ENCODE measurements around the gene KDM4C. TPM values are rescaled to one million over a fixed set of nuclear protein-coding genes. Genes with fewer than 3 reads are reported as not detected.

The KDM4C gene
- polyA plus RNA-seq, 1 experiment: 12.1 TPM

GRCh38 chr9:7088611-7089010 lies 330.8 kb downstream of the KDM4C start:
- H3K27me3 ChIP-seq (ENCODE audit: control insufficient read depth, insufficient read depth, low read length): no peaks in the 10 kb centered on the region
- H3K9me3 ChIP-seq (ENCODE audit: control insufficient read depth, insufficient read depth, low read length): no peaks in the 10 kb centered on the region
- ChIA-PET POLR2A (no interaction called here), CTCF (interaction anchor here (0.6 to 1.6 kb wide), 2 partner anchors 36 to 145 kb away, joined by 4 to 9 read pairs; no protein-coding TSS in a partner anchor)
- no peak overlapping the region for H3K27ac ChIP-seq (ENCODE audit: low read depth, low read length)
- no peak for TF ChIP-seq CTCF (IDR thresholded peaks at IDR 0.05; ENCODE audit: low read depth, low read length)
- H3K4me3 ChIP-seq (ENCODE audit: low read depth, low read length): no peak overlapping the region
- DNase-seq (ENCODE audit: low read depth, low spot score): no peak

GRCh38 chr9:7089406-7090193 lies 331.8 kb downstream of the KDM4C start:
- ChIA-PET POLR2A (interaction anchor here (0.7 kb wide), 1 partner anchor 29 kb away, joined by 3 read pairs; no protein-coding TSS in a partner anchor), CTCF (interaction anchor here (1.0 to 1.6 kb wide), 4 partner anchors 9 to 55 kb away, joined by 3 to 4 read pairs (median 3); no protein-coding TSS in a partner anchor)
- DNase-seq (ENCODE audit: low read depth, low spot score): no peak
- TF ChIP-seq CTCF (IDR thresholded peaks at IDR 0.05; ENCODE audit: low read depth, low read length): no peak
- H3K27me3 ChIP-seq (ENCODE audit: control insufficient read depth, insufficient read depth, low read length): no peaks in the 10 kb centered on the region
- H3K4me3 ChIP-seq (ENCODE audit: low read depth, low read length): no peak overlapping the region
- H3K9me3 ChIP-seq (ENCODE audit: control insufficient read depth, insufficient read depth, low read length): no peaks in the 10 kb centered on the region
- H3K27ac ChIP-seq (ENCODE audit: low read depth, low read length): no peak overlapping the region

- POLR2A ChIA-PET: no interaction called here
- no peak for TF ChIP-seq CTCF (IDR thresholded peaks at IDR 0.05; ENCODE audit: low read depth, low read length)
These were observed 335.3 kb downstream of the KDM4C start for GRCh38 chr9:7093040-7093439.

GRCh38 chr9:7094052-7094451 lies 336.3 kb downstream of the KDM4C start:
- DNase-seq (ENCODE audit: low read depth, low spot score): no peak
- ChIA-PET CTCF (interaction anchor here (1.2 to 4.0 kb wide), 2 partner anchors 259 to 267 kb away, joined by 3 to 12 read pairs; no protein-coding TSS in a partner anchor), POLR2A (no interaction called here)
- H3K4me3 ChIP-seq (ENCODE audit: low read depth, low read length): no peak overlapping the region
- TF ChIP-seq CTCF (IDR thresholded peaks at IDR 0.05; ENCODE audit: low read depth, low read length): peak; percentile 55
- no peak overlapping the region for H3K27ac ChIP-seq (ENCODE audit: low read depth, low read length)
- no peaks in the 10 kb centered on the region for H3K27me3 ChIP-seq (ENCODE audit: control insufficient read depth, insufficient read depth, low read length)
- H3K9me3 ChIP-seq (ENCODE audit: control insufficient read depth, insufficient read depth, low read length): no peaks in the 10 kb centered on the region

More at GRCh38 chr9:7093040-7093439, 335.3 kb downstream of the KDM4C start:
- DNase-seq (ENCODE audit: low read depth, low spot score): no peak
- H3K27ac ChIP-seq (ENCODE audit: low read depth, low read length): no peak overlapping the region
- CTCF ChIA-PET: no interaction called here
- no peaks in the 10 kb centered on the region for H3K27me3 ChIP-seq (ENCODE audit: control insufficient read depth, insufficient read depth, low read length)
- no peaks in the 10 kb centered on the region for H3K9me3 ChIP-seq (ENCODE audit: control insufficient read depth, insufficient read depth, low read length)
- H3K4me3 ChIP-seq (ENCODE audit: low read depth, low read length): no peak overlapping the region

- TF ChIP-seq CTCF (IDR thresholded peaks at IDR 0.05; ENCODE audit: low read depth, low read length): no peak
- Histone ChIP-seq H3K27me3 (ENCODE audit: control insufficient read depth, insufficient read depth, low read length) (no peaks in the 10 kb centered on the region), H3K9me3 (ENCODE audit: control insufficient read depth, insufficient read depth, low read length) (no peaks in the 10 kb centered on the region), H3K27ac (ENCODE audit: low read depth, low read length) (no peak overlapping the region), H3K4me3 (ENCODE audit: low read depth, low read length) (no peak overlapping the region)
- ChIA-PET CTCF (interaction anchor here (1.2 to 4.0 kb wide), 2 partner anchors 258 to 268 kb away, joined by 3 to 12 read pairs; no protein-coding TSS in a partner anchor), POLR2A (no interaction called here)
- no peak for DNase-seq (ENCODE audit: low read depth, low spot score)
These were observed 336.8 kb downstream of the KDM4C start for GRCh38 chr9:7094576-7094975.
